GM10266 (cell line): Measurements from ENCODE around the gene SHISA4.

Source experiments
- DNase-seq: peaks from one replicate; pipeline ENCODE4 v3.0.0; 2012; ENCODE audit errors: extremely low spot score
- TF ChIP-seq, protein P1 (sequence below): IDR thresholded peaks from 2 replicates; pipeline ENCODE4 v1.5.1; 2012; ENCODE audit warnings: mild to moderate bottlenecking, low read depth; ENCODE audit not compliant: control insufficient read depth, insufficient read depth; ENCODE audit errors: missing control alignments

The SHISA4 gene

DNA sequence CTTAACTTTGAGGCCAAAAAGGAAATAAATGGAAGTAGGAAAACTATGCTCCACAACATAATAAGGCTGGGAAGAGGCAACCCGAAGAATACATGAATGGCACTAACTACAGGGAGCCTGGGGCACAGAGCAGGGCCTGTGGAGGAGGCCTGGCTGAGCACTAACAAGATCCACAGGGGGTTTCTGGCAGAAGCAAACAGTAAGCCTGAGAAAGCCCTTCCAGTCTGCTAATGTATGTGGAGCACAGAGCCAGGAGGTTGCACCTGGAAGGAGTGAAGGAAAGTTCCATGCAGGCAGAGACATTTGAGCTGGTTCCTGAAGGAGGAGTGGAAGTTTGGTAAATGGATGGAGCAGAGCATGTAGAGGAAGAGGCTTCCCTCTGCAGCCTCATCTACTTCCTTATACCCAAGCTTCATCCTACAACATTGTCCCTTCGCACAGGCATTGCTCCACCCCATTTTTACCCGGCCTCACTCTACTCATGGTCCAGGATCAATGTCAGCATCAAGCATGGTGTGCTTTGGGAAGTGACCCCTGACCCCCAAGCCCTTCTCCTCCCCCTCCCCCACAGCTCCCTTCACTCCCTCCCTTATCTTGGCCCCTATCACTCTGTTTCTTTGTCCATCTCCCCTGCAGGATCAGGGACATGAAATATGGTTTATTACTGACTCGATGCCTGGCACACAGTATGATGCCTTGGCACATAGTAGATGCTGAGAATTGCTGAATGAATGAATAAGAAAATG is 23.3 kb downstream of the SHISA4 start:
- no peak for DNase-seq
- TF ChIP-seq, protein P1, sequence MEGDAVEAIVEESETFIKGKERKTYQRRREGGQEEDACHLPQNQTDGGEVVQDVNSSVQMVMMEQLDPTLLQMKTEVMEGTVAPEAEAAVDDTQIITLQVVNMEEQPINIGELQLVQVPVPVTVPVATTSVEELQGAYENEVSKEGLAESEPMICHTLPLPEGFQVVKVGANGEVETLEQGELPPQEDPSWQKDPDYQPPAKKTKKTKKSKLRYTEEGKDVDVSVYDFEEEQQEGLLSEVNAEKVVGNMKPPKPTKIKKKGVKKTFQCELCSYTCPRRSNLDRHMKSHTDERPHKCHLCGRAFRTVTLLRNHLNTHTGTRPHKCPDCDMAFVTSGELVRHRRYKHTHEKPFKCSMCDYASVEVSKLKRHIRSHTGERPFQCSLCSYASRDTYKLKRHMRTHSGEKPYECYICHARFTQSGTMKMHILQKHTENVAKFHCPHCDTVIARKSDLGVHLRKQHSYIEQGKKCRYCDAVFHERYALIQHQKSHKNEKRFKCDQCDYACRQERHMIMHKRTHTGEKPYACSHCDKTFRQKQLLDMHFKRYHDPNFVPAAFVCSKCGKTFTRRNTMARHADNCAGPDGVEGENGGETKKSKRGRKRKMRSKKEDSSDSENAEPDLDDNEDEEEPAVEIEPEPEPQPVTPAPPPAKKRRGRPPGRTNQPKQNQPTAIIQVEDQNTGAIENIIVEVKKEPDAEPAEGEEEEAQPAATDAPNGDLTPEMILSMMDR = no peak

DNA sequence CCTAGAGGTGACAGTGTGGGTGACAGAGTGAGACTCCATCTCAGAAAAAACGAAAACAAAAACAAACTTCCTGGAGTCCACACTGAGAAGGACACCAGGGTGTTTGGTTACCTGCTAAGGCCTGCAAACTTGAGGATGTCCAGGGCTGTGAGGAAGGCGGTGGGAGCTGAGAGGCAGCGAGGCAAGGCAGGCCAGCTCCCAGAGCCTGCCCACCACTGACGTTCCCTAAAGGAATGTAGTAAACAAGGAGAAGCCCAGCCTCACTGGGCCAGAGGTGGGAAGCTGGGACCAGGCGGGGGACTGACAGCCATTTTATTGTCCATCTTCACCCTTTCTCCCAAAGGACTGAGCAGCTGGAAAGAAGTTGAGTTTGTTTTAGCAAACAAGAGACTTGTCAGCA is 24.1 kb downstream of the SHISA4 start:
- DNase-seq = no peak

DNA sequence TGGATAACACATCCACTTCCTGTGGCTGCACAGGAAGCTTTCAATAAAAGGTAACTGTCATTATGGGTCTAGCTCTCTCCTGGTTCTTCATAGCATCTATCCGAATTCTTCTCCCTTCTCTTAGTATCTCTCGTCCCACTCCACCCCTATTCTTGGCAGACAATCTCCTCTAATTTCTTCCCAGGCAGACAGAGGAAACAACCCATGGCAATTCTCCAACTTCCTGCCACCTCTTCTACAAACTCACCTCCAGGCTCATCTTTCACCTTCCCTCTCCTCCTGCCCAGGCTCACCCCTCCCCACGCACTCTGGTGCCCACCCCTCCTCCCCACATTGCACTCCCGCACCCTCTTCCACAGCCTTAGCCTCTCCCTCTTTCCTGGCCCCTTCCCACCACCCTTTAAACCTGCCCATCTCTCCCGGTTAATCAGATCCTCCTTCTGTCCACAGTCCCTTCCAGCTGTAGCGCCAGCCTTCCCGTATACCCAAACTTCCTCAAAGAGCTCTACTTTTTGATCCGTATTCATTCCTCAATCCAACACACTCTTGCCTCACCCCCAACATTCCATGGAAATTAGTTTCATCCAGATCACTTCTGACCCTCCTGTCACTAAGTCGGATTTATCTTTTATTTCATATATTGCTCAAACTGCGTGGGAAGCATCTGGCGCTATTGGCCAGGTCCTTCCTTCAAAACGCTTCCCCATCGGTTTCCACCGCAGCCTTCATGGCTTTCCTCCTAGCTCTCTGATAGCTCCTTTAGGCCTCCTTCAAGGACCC is 25.9 kb downstream of the SHISA4 start:
- DNase-seq = no peak
- TF ChIP-seq, protein P1 = no peak

More for the DNA sequence above, 24.1 kb downstream of the SHISA4 start:
- TF ChIP-seq, protein P1 = no peak

DNA sequence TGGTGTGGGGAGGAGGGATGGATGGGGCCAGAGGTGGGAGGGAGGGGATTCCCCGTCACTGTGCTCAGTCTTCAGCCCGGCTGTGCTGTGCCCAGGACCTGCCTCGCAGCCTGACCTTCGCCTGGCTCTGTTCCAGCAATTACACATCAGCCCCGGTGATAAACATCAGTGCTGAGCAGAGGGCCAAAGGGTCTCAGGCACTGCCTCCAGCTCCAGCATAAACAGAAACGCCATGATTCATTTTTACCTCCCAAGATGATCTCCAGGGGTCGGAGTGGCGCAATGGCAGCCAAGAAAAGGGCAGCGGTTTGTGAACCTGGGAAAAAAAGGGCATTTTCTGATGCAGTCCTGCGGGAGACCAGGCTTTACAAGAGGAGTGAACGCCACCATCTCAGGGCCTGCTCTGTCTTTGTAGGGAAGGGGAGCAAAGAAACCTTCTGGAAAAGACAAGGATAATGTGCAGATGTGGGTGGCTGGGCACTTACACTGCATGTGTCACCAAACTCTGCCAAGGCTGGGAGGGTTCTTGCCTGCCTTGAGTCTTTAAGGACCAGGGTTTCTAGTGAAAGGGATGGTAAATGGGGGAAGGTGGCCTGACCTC is 28.1 kb downstream of the SHISA4 start:
- TF ChIP-seq, protein P1 = no peak
- no peak for DNase-seq

DNA sequence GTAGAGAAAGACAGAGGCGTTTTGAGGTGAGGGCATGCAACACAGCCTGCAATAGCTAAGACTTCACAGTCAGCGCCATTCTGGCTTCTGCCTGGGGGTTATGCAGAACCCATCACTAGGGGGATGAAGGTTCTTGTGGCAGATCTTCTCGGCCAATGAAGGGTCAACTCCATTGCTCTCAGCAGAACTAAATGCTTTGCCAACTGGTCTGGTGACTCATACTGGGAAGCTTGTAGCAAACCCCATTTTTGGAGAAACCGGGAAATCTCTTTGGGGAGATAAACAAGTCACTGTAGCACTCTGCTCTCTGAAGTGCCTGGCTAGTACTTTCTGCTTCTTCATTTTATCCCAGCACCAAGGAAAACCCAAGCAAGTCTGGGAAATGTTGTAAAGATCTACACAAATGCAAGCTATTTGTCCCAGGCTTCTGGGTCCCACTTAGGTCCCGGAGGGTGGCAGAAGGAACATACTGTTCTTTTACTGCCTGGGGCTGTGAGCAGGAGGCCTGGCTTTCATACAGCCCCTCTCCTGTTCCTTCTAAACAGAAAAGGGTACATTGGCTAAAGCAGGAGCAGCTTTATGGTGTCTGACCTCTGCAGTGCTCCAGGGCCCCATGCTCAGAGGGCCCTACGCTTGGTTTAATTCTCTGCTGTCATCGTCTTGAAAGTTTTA is 28.8 kb downstream of the SHISA4 start:
- TF ChIP-seq, protein P1 = no peak

DNA sequence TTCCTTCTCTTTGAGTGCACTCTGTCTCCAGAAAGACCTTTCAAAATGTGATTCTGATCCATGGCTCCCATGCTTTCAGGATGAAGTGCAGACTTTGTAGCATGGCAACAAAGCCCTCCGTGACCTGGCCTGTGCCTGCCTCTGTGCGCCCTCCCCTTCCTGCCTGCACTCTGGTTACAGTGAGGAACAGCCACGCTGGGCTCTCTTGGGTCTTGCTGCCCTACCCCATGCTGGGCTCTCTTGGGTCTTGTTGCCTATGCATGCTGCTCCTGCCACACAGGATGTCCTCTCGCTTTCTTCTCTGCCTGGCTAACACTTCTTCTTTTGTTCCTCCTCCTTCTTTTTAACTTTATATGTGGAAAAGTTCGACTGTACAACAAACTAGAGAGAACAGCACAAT is 29.6 kb downstream of the SHISA4 start:
- no peak for DNase-seq
- TF ChIP-seq, protein P1 = no peak

More for the DNA sequence above, 28.8 kb downstream of the SHISA4 start:
- DNase-seq = no peak
